Coronary artery (tissue), 2 donors: ENCODE results near the gene SOCS3.

Source experiments
- DNase-seq: peaks from one replicate; pipeline ENCODE4 v3.0.0-alpha.2; 2017; ENCODE audit warnings: low spot score
- H3K27ac ChIP-seq, 2 donors: fragments of 200-600 bp; sonication (generic); one replicate each; pipeline ENCODE4 v1.5.1; 2016 to 2019
- H3K4me3 ChIP-seq: fragments of 200-600 bp; sonication (generic); 2 replicates; pipeline ENCODE4 v1.5.1; 2016; ENCODE audit warnings: mild to moderate bottlenecking, moderate library complexity
- CTCF ChIP-seq: fragments of 200-600 bp; sonication (generic); IDR thresholded peaks from one replicate; pipeline ENCODE4 v1.5.1; 2019; ENCODE audit warnings: antibody characterized with exemption

The SOCS3 gene

DNA sequence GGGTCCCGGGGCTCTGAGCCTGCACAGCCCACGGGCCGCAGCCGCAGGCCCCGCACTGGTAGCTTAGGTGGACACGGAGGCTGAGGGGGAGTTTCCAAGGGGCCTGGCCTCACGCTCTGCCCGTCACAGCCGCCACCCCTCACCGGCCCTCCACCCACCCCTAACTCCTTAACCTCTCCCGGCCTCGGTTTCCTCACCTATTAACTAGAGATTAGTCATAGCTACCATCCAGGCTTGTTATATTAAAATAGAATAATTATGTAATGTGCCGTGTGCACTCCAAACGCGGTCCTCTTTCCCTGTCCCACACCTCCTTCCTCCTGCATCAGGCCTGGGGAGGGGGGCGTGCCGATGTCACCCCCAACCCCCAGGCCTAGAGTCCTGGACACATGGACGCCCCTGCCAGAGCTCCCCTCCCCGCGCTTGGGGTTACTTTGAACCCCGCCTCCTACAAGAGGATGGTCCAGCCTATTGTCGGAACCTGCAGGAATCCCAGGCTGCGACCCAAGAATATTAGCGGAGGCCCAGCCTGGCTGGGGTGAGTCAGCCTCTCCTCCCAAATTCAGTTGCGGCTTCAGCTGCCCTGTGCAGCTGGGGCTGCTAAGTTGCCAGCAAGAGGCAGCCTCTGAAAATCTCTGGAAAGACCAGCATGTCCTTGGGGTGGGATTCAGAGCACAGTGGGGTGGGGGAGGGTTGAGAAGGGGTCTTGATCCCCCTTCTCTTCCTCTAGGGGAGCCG lies 17.3 kb downstream of the SOCS3 start:
- H3K27ac ChIP-seq: peak overlapping the region; percentile 96 to 97
- DNase-seq: peak; percentile 94
- H3K4me3 ChIP-seq: peak overlapping the region; percentile 69
- no peak for TF ChIP-seq CTCF

DNA sequence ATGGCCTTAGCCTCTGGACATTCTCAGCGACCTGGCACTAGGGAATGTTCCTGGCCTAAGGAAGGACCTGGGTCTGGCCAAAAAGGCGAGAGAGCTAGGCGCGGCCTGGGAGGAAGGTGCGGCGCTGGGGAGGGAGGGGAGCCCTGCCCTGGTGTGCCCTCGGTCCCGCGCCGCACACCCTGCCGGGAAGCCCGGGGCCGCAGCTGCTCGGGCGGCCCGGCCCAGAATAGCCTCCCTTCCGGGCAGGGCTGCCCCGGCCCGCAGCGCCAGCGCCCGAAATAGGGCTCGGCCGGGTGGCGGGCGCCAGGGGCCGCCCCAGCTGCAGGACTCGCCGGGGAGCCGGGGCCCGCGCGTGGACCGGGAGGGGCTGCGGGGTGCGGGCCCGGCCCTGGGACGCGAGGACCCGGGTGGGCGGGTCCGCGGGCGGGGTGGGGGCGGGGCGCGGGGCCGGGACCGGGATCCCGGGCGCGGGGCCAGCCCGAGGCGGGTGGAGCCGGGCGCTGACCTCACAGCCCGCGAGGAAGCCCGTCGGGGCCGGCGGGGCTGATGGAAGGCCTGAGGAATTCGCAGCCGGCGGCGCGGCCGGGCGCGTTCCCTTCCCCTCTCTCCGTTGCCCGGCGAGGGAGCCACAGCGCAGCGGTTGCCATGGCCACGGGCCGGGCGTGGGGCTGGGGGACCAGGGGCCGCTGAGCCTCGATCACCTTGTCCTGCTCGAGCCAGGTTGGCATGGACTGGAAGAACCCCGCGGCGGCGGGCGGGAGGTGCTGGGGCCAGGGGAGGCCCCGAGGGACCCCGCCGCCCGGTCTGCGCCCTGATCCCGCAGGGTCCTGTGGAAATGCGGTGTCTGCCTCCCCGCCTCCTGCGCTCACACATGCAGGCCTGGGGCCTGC lies 18.1 kb downstream of the SOCS3 start:
- peak; percentile 91 for DNase-seq
- no peak for TF ChIP-seq CTCF
- Histone ChIP-seq H3K27ac (peak overlapping the region; percentile 96 to 97), H3K4me3 (peak overlapping the region; percentile 69)

DNA sequence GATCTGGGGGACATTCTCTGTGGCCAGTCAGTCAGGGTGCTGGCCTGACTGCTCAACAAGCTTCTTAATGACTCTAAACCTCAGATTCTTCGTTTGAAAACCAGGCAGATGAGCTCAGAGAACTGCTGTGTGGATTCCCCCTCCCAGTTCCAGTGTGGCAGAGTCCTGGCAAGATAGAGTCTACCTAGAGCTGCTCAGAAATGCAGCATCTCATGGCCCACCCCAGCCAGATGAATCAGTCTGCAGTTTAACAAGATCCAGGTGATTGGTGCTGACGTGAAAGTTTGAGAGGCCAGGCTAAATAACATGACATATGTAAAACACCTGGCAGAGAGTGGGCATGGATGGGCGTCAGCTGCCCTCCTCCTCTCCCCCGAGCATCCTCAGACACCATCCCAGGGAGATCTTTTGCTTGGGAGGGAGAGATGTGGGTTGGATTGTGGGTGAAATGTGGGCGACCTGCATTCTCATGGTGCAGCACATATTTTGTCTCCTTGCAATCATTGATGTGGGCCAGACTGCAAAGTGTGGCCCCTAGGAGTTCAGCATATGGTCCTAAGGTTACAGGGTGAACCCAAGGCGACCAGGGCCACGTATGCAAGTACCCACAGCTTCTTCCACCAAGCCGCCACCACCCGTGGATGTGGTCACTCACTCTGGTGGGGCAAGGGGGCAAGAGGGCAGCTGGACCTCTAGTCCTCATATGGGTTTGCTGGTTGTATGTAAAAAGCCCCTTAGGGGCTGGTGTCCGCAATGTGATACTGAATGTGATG lies 19.5 kb downstream of the SOCS3 start:
- TF ChIP-seq CTCF: no peak
- no peak for DNase-seq
- peak overlapping the region in 1 of 2 donors; percentile 96 for H3K27ac ChIP-seq

GRCh38 chr17:78338486-78339259 lies 21.2 kb downstream of the SOCS3 start:
- Histone ChIP-seq H3K4me3 (no peak overlapping the region), H3K27ac (no peak overlapping the region)
- no peak for DNase-seq
- no peak for TF ChIP-seq CTCF

More for the DNA sequence above, 19.5 kb downstream of the SOCS3 start:
- no peak overlapping the region for H3K4me3 ChIP-seq

DNA sequence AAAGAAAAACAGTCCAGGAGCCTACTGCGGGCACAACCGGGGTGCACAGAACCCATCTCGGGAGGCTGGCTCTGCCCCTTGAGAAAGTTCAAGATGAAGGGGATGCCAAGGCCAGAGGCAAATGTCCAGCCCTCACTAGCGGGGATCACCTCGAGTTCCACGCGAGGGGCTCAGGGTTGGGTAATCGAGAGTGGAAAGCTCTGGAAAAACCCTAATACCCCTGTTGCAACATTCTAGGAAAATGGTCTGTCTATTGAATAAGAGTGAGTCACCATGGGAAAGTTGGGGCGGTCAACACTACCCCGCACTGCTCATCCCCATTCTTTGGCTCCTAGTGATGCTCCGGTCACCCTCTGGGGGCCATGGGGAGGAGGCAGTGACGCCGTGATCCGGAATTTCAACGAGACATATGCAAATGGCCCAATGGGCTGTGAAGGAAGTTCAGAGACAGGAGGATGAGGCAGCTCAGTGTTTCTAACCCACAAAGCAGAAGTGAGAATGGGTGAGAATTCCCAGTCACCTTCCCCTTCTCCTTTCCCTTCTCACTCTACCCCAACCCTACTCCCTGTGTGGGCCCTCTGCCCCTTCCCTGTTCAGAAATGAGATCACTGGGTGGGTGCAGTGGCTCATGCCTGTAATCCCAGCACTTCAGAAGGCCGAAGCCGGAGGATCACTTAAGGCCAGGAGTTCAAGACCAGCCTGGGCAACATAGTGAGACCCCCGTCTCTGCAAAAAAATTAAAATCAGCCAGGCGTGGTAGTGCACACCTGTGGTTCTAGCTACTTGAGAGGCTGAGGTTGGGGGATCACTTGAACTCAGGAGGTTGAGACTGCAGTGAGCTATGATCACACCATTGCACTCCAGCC lies 22.4 kb downstream of the SOCS3 start:
- no peak for TF ChIP-seq CTCF
- Histone ChIP-seq H3K4me3 (no peak overlapping the region), H3K27ac (peak overlapping the region in 1 of 2 donors; percentile 37)
- DNase-seq: peak; percentile 71

DNA sequence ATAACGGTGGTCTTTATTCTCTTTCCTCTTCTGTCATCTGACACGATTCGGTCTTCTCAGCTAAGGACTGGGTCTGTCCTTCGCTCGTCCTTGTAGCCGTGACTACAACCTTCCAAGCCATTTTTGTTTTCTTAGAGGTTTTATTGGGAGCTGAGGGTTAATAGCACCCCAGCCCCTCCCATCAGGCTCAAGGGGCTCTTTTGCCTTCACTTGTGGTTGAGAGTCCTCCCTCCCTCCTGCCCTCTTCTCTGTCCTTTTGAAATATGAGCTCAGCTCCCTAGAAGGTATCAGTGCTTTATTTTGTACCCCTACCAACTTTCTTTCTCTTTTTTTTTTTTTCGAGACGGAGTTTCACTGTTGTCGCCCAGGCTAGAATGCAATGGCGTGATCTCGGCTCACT lies 24.7 kb downstream of the SOCS3 start:
- TF ChIP-seq CTCF: no peak
- Histone ChIP-seq H3K27ac (no peak overlapping the region), H3K4me3 (no peak overlapping the region)
- DNase-seq: no peak
